GM19035 (cell line): Measurements from ENCODE around the gene TRAPPC2.

Source experiments
- ATAC-seq: cut with Tn5 transposase; IDR thresholded peaks from one replicate; pipeline ENCODE4 v1.9.1; 2021; ENCODE audit not compliant: unreplicated experiment

TRAPPC2 gene

GRCh38 chrX:13734278-13735172 lies at the start of gene TRAPPC2, which contains the start of gene OFD1:
Gene TRAPPC2, minus strand, starts transcription at chrX:13734620. Its CDS starts 14,657 bp downstream, at chrX:13719963.
Gene OFD1, plus strand, starts transcription at chrX:13734748. Its CDS starts 324 bp downstream, at chrX:13735072.
- peak; percentile 92 for ATAC-seq

- ATAC-seq, result no peak
Observed at GRCh38 chrX:13780868-13781427, 46.5 kb upstream of the TRAPPC2 start.

- no peak for ATAC-seq
Observed at GRCh38 chrX:13778916-13779315, 44.5 kb upstream of the TRAPPC2 start.

GRCh38 chrX:13776387-13776786 lies 42.0 kb upstream of the TRAPPC2 start:
- ATAC-seq, result no peak

- ATAC-seq, result no peak
Observed at GRCh38 chrX:13775837-13776236, 41.4 kb upstream of the TRAPPC2 start.

GRCh38 chrX:13774696-13775095 lies 40.3 kb upstream of the TRAPPC2 start:
- ATAC-seq, result no peak

- ATAC-seq, result no peak
Observed at GRCh38 chrX:13770013-13770535, 35.7 kb upstream of the TRAPPC2 start.

- ATAC-seq, result no peak
Observed at GRCh38 chrX:13768939-13769338, 34.5 kb upstream of the TRAPPC2 start.

GRCh38 chrX:13764765-13765164 lies 30.3 kb upstream of the TRAPPC2 start:
- ATAC-seq, result no peak

GRCh38 chrX:13764281-13764680 lies 29.9 kb upstream of the TRAPPC2 start:
- ATAC-seq, result no peak

GRCh38 chrX:13763489-13763888 lies 29.1 kb upstream of the TRAPPC2 start:
- ATAC-seq, result no peak

- peak; percentile 74 for ATAC-seq
Observed at GRCh38 chrX:13761606-13762414, 27.4 kb upstream of the TRAPPC2 start.

- ATAC-seq, result no peak
Observed at GRCh38 chrX:13760426-13760825, 26.0 kb upstream of the TRAPPC2 start.

- peak; percentile 62 for ATAC-seq
Observed at GRCh38 chrX:13759152-13759718, 24.8 kb upstream of the TRAPPC2 start.

- ATAC-seq, result no peak
Observed at GRCh38 chrX:13756381-13756780, 22.0 kb upstream of the TRAPPC2 start.

- no peak for ATAC-seq
Observed at GRCh38 chrX:13755254-13755653, 20.8 kb upstream of the TRAPPC2 start.

GRCh38 chrX:13754765-13755164 lies 20.3 kb upstream of the TRAPPC2 start:
- no peak for ATAC-seq

GRCh38 chrX:13752646-13753045 lies 18.2 kb upstream of the TRAPPC2 start:
- peak; percentile 68 for ATAC-seq

- no peak for ATAC-seq
Observed at GRCh38 chrX:13752141-13752540, 17.7 kb upstream of the TRAPPC2 start.

- peak; percentile 47 for ATAC-seq
Observed at GRCh38 chrX:13750812-13751211, 16.4 kb upstream of the TRAPPC2 start.

GRCh38 chrX:13750204-13750603 lies 15.8 kb upstream of the TRAPPC2 start:
- ATAC-seq, result no peak
